ENCODE data around the gene ENTPD7. TPM values are rescaled to one million over a fixed set of nuclear protein-coding genes. Genes with fewer than 3 reads are reported as not detected.

ENTPD7 gene
- total RNA-seq, 4 donors from 2014 or later, result 9.0 to 31.7 (median 16.5) TPM

GRCh38 chr10:99658622-99659030, 683 bp upstream of the ENTPD7 start:
- WGBS, 2 donors, result 1 to 2% methylated on average over 24 of the region's 24 CpGs
- peak overlapping the region; percentile 79 to 97 (median 86) for H3K4me3 ChIP-seq
- TF ChIP-seq CTCF (IDR thresholded peaks at IDR 0.05), result no peak
- DNase-seq, result peak; percentile 27
- no peaks in the 10 kb centered on the region for H3K9me3 ChIP-seq
- H3K36me3 ChIP-seq, result peaks cover 0 to 3% (median 0%) of the 10 kb centered on the region in 3 donors
- peak overlapping the region; percentile 82 to 94 (median 87) for H3K27ac ChIP-seq
- peaks cover 18 to 80% (median 21%) of the 10 kb centered on the region in 3 donors for H3K4me1 ChIP-seq
- intact Hi-C loops (cut with DNase I), result no loop called here
- no peaks in the 10 kb centered on the region for H3K27me3 ChIP-seq

- Histone ChIP-seq H3K27ac (peak overlapping the region; percentile 82 to 94 (median 87)), H3K4me1 (peaks cover 14 to 69% (median 18%) of the 10 kb centered on the region in 3 donors), H3K27me3 (no peaks in the 10 kb centered on the region), H3K4me3 (peak overlapping the region; percentile 79 to 97 (median 86)), H3K9me3 (no peaks in the 10 kb centered on the region), H3K36me3 (peaks cover 0 to 10% (median 0%) of the 10 kb centered on the region in 3 donors)
- TF ChIP-seq CTCF (IDR thresholded peaks at IDR 0.05), result no peak
- TF ChIP-seq POLR2A (IDR thresholded peaks at IDR 0.05), result no peak
- DNase-seq, result no peak
- 4 to 7% methylated on average over 10 of the region's 10 CpGs for WGBS, 2 donors
- intact Hi-C loops (cut with DNase I), result no loop called here
These were observed 608 bp downstream of the ENTPD7 start for GRCh38 chr10:99659868-99660366.

GRCh38 chr10:99660662-99661376, 1.5 kb downstream of the ENTPD7 start:
- Histone ChIP-seq H3K4me3 (peak overlapping the region in 3 of 4 donors; percentile 79 to 88 (median 84)), H3K27ac (peak overlapping the region; percentile 7 to 94 (median 84)), H3K36me3 (peaks cover 0 to 19% (median 2%) of the 10 kb centered on the region in 3 donors), H3K9me3 (no peaks in the 10 kb centered on the region), H3K4me1 (peaks cover 10 to 60% (median 17%) of the 10 kb centered on the region in 3 donors), H3K27me3 (no peaks in the 10 kb centered on the region)
- 50 to 80% methylated on average over 6 of the region's 6 CpGs for WGBS, 2 donors
- no peak for DNase-seq
- TF ChIP-seq CTCF (IDR thresholded peaks at IDR 0.05) (no peak), POLR2A (IDR thresholded peaks at IDR 0.05) (no peak)
- intact Hi-C loops (cut with DNase I), result no loop called here

- peaks cover 10 to 54% (median 12%) of the 10 kb centered on the region in 3 donors for H3K4me1 ChIP-seq
- peak overlapping the region; percentile 7 to 94 (median 84) for H3K27ac ChIP-seq
- no peak for DNase-seq
- H3K4me3 ChIP-seq, result peak overlapping the region in 2 of 4 donors; percentile 11 to 88
- no peak for TF ChIP-seq CTCF (IDR thresholded peaks at IDR 0.05)
- no peak for TF ChIP-seq POLR2A (IDR thresholded peaks at IDR 0.05)
- H3K36me3 ChIP-seq, result peaks cover 0 to 24% (median 7%) of the 10 kb centered on the region in 3 donors
- intact Hi-C loops (cut with DNase I), result no loop called here
- no peaks in the 10 kb centered on the region for H3K27me3 ChIP-seq
- no peaks in the 10 kb centered on the region for H3K9me3 ChIP-seq
- WGBS, 2 donors, result 18 to 32% methylated on average over 6 of the region's 6 CpGs
These were observed 2.1 kb downstream of the ENTPD7 start for GRCh38 chr10:99661377-99661763.

- 87 to 96% methylated on average over 2 of the region's 2 CpGs for WGBS, 2 donors
These were observed 6.0 kb downstream of the ENTPD7 start for GRCh38 chr10:99665304-99665703.

More at GRCh38 chr10:99665304-99665703, 6.0 kb downstream of the ENTPD7 start:
- intact Hi-C loops (cut with DNase I), result no loop called here
- Histone ChIP-seq H3K27ac (no peak overlapping the region), H3K4me1 (peaks cover 4 to 20% (median 6%) of the 10 kb centered on the region in 3 donors), H3K9me3 (no peaks in the 10 kb centered on the region), H3K27me3 (no peaks in the 10 kb centered on the region), H3K4me3 (no peak overlapping the region), H3K36me3 (peaks cover 0 to 54% (median 7%) of the 10 kb centered on the region in 3 donors)
- TF ChIP-seq CTCF (IDR thresholded peaks at IDR 0.05), result no peak
- no peak for TF ChIP-seq POLR2A (IDR thresholded peaks at IDR 0.05)
- DNase-seq, result no peak
